LNCAP (cell line): ENCODE measurements around the gene HTR4.

Experiments used
- CTCF ChIP-seq: fragments of 450-650 bp; IDR thresholded peaks from 2 replicates; pipeline ENCODE4 v1.5.1; 2017; ENCODE audit warnings: mild to moderate bottlenecking

HTR4 gene

GRCh38 chr5:148653291-148653835, 964 bp downstream of the HTR4 start:
- no peak for TF ChIP-seq CTCF

GRCh38 chr5:148651528-148651927, 2.8 kb downstream of the HTR4 start:
- TF ChIP-seq CTCF, result no peak

- no peak for TF ChIP-seq CTCF
Measured at GRCh38 chr5:148645527-148645926, 8.8 kb downstream of the HTR4 start.

DNA sequence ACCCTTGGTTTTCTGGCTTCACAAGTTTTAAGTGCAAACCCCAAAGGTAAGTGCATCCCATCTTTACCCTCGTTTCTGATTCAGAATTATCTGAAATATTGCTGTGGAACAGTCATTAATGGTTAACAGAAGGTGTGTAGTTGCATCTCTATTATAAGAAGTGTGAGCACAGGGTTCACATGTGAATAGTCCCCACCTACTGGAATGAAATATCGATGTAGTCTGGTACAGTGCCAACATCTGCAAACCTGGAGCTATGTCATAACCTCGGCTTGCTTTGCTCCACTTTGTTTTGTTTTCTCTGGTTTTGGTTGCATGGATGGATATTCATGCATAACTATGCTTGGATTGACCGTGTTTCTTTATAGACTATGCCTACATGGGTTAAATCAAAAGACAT, 12.6 kb downstream of the HTR4 start:
- no peak for TF ChIP-seq CTCF

DNA sequence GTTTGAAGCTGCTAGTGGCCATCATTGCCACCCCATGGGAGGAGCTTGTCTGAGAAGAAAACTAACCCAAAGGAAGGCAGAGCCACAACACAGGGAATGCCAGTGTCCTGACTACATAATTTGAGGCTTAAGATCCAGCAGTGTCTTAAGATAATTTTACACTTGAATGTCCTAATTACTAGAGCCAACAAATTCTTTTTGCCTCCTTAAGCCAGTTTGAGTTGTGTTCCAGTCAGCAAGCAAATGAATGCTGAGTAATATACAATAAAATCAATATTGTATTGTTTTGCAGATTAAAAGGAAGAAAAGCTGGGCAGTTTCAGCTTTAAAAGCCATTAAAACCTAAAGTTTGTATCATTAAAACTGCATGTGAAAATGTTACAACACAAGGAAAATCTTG, 13.9 kb downstream of the HTR4 start:
- TF ChIP-seq CTCF, result no peak

DNA sequence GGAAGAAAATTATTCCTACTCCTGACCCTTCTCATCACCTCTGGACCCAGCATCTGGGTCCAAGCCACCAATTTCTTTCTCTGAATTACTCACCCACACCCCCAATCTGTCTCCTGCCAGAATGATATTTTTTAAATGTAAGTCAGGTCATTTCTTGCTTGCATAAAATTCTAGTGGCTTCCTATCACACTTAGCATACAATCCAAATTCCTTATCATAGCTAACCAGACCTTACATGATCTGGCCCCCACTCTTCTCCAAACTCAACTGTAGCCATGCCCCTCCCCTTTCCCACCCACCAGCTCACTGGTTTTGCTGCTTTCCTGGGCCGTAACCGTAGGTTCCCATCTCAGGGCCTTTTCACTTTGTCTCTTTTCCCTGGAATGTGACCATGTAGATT, 15.2 kb downstream of the HTR4 start:
- no peak for TF ChIP-seq CTCF

GRCh38 chr5:148636353-148636752, 18.0 kb downstream of the HTR4 start:
- no peak for TF ChIP-seq CTCF
